Measurements from ENCODE around the gene PRSS23. TPM values are rescaled to one million over a fixed set of nuclear protein-coding genes. Genes with fewer than 3 reads are reported as not detected.

Gene PRSS23
- total and polyA plus RNA-seq, 2 experiments from 2014 or later = 53.7 to 61.7 TPM

DNA sequence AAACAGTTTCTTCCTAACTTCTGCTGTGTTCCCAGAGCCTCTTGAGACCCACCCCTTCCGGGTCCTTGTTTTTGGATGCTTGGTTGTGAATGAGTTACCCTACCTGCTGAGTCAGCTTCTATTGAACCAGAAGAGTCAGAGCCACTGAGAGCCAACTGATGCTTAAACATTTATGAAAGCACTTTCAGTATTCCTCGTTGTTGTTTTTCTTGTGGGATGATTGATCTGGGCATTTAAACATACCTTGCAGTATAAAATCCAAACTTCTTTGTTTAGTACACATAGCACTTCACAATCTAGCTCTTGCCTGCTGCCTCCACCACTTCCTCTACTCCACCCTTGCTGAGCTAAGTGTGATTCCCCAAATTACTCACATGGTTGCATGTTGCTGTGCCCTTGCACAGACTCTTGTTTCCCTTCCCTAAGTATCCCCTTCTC is 5.5 kb downstream of the PRSS23 start:
- Histone ChIP-seq H3K27me3 (no peaks in the 10 kb centered on the region), H3K4me2 (no peak overlapping the region), H3K9me2 (replicated peaks; ENCODE audit: insufficient read depth) (no peaks in the 10 kb centered on the region), H3K27ac (no peak overlapping the region), H3K36me3 (replicated peaks; ENCODE audit: insufficient read depth, low read depth) (no peaks in the 10 kb centered on the region), H2AFZ (no peak overlapping the region), H4K20me1 (ENCODE audit: insufficient read depth, poor library complexity, severe bottlenecking) (no peaks in the 10 kb centered on the region), H3K79me2 (peaks cover 39% of the 10 kb centered on the region), H3K9me3 (ENCODE audit: low read depth) (no peaks in the 10 kb centered on the region), H3K4me1 (ENCODE audit: insufficient read depth) (peaks cover 6% of the 10 kb centered on the region), H3K4me3 (no peak overlapping the region)
- TF ChIP-seq EZH2phosphoT487 (IDR thresholded peaks at IDR 0.05; ENCODE audit: low read depth, severe bottlenecking, unreplicated experiment) (no peak), EZH2 (IDR thresholded peaks at IDR 0.05; ENCODE audit: borderline replicate concordance) (no peak), CTCF (IDR thresholded peaks at IDR 0.05; ENCODE audit: poor library complexity) (no peak)
- DNase-seq (ENCODE audit: low spot score) = no peak
- 76% methylated on average over 2 of the region's 2 CpGs for WGBS (ENCODE audit: low lambda C conversion rate, missing lambda C conversion rate)

GRCh38 chr11:86806903-86807302 is 6.6 kb downstream of the PRSS23 start:
- H3K9me2 ChIP-seq (replicated peaks; ENCODE audit: insufficient read depth) = no peaks in the 10 kb centered on the region
- no peaks in the 10 kb centered on the region for H3K27me3 ChIP-seq
- H2AFZ ChIP-seq = no peak overlapping the region
- peaks cover 35% of the 10 kb centered on the region for H3K79me2 ChIP-seq
- peaks cover 16% of the 10 kb centered on the region for H3K4me1 ChIP-seq (ENCODE audit: insufficient read depth)
- no peak overlapping the region for H3K4me3 ChIP-seq
- DNase-seq (ENCODE audit: low spot score) = no peak
- H4K20me1 ChIP-seq (ENCODE audit: insufficient read depth, poor library complexity, severe bottlenecking) = no peaks in the 10 kb centered on the region
- TF ChIP-seq EZH2 (IDR thresholded peaks at IDR 0.05; ENCODE audit: borderline replicate concordance) = no peak
- no peaks in the 10 kb centered on the region for H3K9me3 ChIP-seq (ENCODE audit: low read depth)
- WGBS (ENCODE audit: low lambda C conversion rate, missing lambda C conversion rate) = 89% methylated on average over 3 of the region's 3 CpGs
- no peak overlapping the region for H3K27ac ChIP-seq
- H3K36me3 ChIP-seq (replicated peaks; ENCODE audit: insufficient read depth, low read depth) = no peaks in the 10 kb centered on the region
- no peak overlapping the region for H3K4me2 ChIP-seq

- TF ChIP-seq CTCF (IDR thresholded peaks at IDR 0.05; ENCODE audit: poor library complexity) (no peak), EZH2phosphoT487 (IDR thresholded peaks at IDR 0.05; ENCODE audit: low read depth, severe bottlenecking, unreplicated experiment) (no peak), EZH2 (IDR thresholded peaks at IDR 0.05; ENCODE audit: borderline replicate concordance) (no peak)
- H4K20me1 ChIP-seq (ENCODE audit: insufficient read depth, poor library complexity, severe bottlenecking) = no peaks in the 10 kb centered on the region
- H3K9me3 ChIP-seq (ENCODE audit: low read depth) = no peaks in the 10 kb centered on the region
- no peak for DNase-seq (ENCODE audit: low spot score)
- H3K36me3 ChIP-seq (replicated peaks; ENCODE audit: insufficient read depth, low read depth) = no peaks in the 10 kb centered on the region
- WGBS (ENCODE audit: low lambda C conversion rate, missing lambda C conversion rate) = 51% methylated on average over 5 of the region's 5 CpGs
- H3K27ac ChIP-seq = no peak overlapping the region
- peaks cover 14% of the 10 kb centered on the region for H3K4me1 ChIP-seq (ENCODE audit: insufficient read depth)
- no peak overlapping the region for H2AFZ ChIP-seq
- H3K9me2 ChIP-seq (replicated peaks; ENCODE audit: insufficient read depth) = no peaks in the 10 kb centered on the region
- peaks cover 34% of the 10 kb centered on the region for H3K79me2 ChIP-seq
- H3K27me3 ChIP-seq = no peaks in the 10 kb centered on the region
- H3K4me3 ChIP-seq = no peak overlapping the region
- no peak overlapping the region for H3K4me2 ChIP-seq
Measured at GRCh38 chr11:86807360-86807759, 7.0 kb downstream of the PRSS23 start.

DNA sequence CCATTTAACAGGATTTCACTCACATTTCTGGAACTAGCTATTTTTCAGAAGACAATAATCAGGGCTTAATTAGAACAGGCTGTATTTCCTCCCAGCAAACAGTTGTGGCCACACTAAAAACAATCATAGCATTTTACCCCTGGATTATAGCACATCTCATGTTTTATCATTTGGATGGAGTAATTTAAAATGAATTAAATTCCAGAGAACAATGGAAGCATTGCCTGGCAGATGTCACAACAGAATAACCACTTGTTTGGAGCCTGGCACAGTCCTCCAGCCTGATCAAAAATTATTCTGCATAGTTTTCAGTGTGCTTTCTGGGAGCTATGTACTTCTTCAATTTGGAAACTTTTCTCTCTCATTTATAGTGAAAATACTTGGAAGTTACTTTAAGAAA is 9.2 kb downstream of the PRSS23 start:
- no peaks in the 10 kb centered on the region for H3K9me3 ChIP-seq (ENCODE audit: low read depth)
- no peak overlapping the region for H2AFZ ChIP-seq
- H3K36me3 ChIP-seq (replicated peaks; ENCODE audit: insufficient read depth, low read depth) = no peaks in the 10 kb centered on the region
- TF ChIP-seq EZH2 (IDR thresholded peaks at IDR 0.05; ENCODE audit: borderline replicate concordance) = no peak
- TF ChIP-seq CTCF (IDR thresholded peaks at IDR 0.05; ENCODE audit: poor library complexity) = no peak
- TF ChIP-seq EZH2phosphoT487 (IDR thresholded peaks at IDR 0.05; ENCODE audit: low read depth, severe bottlenecking, unreplicated experiment) = no peak
- H4K20me1 ChIP-seq (ENCODE audit: insufficient read depth, poor library complexity, severe bottlenecking) = no peaks in the 10 kb centered on the region
- no peak overlapping the region for H3K27ac ChIP-seq
- H3K4me3 ChIP-seq = no peak overlapping the region
- H3K79me2 ChIP-seq = peaks cover 16% of the 10 kb centered on the region
- no peak overlapping the region for H3K4me2 ChIP-seq
- H3K9me2 ChIP-seq (replicated peaks; ENCODE audit: insufficient read depth) = no peaks in the 10 kb centered on the region
- DNase-seq (ENCODE audit: low spot score) = no peak
- peaks cover 12% of the 10 kb centered on the region for H3K4me1 ChIP-seq (ENCODE audit: insufficient read depth)
- H3K27me3 ChIP-seq = no peaks in the 10 kb centered on the region

All from hepatocyte (in vitro differentiated cells).